GM18951 (cell line): ENCODE results near the gene PRSS56.
"Not testable (repeated sequence)": the region's sequence is repeated elsewhere in the genome, so short reads cannot be mapped to it uniquely, and the experiment has no call there.

Experiments used
- POLR2A ChIP-seq: IDR thresholded peaks from 4 replicates; pipeline ENCODE4 v1.6.1; 2011; ENCODE audit warnings: mild to moderate bottlenecking; ENCODE audit not compliant: insufficient read length, insufficient read depth; ENCODE audit errors: extremely low read depth
- in situ Hi-C: fragments of 300-500 bp; cut with MboI; formaldehyde crosslinking; loops from one replicate; pipeline ENCODE4 v1.12.0; 2022; ENCODE audit warnings: low sequenced_read_pairs, mixed read lengths, inconsistent platforms; ENCODE audit not compliant: unreplicated experiment

The PRSS56 gene

DNA sequence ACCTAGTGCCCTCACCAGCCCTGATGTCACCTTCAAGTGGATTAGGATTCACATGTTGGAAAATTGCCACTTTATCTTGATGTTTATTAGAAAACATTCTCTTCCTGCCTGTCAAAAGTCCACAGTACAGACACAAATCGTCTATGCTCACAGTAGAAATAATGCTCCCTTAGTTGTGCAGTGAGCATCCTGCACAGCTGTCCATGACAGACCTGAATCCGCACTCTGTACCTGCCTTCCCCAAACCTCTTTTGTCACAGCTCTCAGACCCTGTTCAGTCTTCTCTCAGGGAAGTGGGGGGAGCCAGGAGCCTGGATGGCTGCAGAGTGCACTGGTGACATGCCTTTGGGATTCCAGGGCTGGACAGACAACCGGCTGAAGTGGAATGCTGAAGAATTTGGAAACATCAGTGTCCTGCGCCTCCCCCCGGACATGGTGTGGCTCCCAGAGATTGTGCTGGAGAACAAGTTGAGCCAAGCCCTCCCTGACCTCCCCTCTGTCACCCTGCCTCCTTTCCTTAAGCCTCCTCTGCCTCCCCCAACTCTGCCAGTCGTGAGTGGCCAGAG is 7.8 kb downstream of the PRSS56 start:
- TF ChIP-seq POLR2A, result no peak
- in situ Hi-C loops, result no loop called here

DNA sequence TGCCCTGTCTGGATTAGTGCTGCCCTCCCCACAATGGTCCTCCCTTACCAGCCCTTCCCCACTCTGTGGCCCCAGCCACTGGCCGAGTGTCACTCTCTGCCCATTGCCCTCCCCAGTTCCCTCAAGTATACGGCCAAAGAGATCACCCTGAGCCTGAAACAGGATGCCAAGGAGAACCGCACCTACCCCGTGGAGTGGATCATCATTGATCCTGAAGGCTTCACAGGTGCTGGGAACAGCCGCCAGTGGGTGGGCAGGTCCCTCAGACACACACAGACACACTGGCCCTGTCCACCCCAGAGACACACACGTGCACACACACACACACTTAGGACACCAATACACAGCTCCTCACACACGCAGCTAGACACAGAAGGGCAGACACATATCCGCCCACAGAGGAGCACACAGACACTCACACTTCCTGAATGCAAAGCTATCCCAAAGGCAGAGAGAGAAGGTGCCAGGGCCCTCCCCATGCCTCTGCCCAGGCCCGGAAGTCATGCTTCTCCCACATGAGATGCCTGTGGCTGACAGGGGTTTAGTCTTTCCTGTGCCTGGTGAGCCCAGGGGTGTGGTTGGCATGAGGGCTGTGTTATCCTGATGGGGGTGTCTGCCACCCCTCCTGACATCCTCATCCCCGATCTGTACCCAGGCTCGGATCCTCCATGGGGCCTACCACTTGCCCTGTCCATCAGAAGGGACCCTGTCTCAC is 8.7 kb downstream of the PRSS56 start:
- in situ Hi-C loops, result no loop called here
- no peak for TF ChIP-seq POLR2A

DNA sequence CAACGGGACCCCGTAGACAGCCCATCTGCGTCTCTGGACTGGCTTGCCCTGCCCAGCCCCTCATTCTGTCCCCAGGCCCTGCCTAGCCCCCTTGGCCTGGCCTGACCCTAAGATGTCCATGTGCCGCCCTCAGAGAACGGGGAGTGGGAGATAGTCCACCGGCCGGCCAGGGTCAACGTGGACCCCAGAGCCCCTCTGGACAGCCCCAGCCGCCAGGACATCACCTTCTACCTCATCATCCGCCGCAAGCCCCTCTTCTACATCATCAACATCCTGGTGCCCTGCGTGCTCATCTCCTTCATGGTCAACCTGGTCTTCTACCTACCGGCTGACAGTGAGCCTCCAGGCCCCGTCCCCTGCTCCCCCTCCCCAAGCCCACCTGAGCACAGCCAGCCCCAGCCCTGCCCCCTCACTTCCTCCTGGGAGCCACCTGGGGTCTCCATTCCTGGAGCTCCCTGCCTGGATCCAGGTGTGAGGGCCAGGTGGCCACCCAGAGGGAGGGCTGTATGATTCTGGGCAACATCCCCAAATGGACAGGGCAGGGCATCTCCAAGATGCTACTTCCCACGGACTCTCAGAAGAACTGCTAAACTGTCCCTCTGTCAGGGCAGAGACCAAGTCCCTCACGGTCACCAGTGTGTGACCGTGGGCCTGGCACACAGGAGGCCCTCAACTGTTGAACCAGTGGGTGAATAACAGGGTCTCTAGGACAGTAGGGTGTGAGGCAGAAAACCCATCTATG is 9.8 kb downstream of the PRSS56 start:
- in situ Hi-C loops, result no loop called here
- no peak for TF ChIP-seq POLR2A

DNA sequence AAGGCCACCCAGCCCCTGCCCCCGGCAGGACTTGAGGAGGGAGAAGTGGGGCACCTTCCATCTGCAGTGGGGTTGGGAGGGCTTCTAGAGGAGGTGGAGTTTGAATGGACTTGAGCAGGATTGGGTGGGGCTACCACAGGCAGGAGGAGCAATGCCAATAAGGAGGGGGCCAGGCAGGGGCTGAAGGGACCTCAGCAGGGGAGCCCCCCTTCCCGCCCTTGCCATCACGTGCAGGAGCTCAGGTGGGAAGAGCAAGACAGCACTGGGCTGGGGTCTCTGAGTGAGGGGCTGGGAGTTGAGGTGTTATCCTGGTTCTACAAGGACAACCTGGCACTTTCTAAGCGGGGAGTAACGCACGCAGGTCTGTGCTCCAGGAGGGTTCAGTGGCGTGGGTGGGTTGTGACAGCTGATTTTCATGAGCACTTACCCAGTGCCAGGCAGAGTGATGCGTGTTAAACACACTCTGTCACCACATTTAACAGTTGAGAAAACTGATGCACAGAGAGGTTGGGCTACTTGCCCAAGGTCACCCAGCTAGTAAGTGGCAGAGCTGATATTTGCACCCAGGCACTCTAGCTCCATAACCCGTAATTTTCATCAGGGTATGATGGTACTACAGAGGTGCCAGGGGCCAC is 10.6 kb downstream of the PRSS56 start:
- no peak for TF ChIP-seq POLR2A
- in situ Hi-C loops, result no loop called here

DNA sequence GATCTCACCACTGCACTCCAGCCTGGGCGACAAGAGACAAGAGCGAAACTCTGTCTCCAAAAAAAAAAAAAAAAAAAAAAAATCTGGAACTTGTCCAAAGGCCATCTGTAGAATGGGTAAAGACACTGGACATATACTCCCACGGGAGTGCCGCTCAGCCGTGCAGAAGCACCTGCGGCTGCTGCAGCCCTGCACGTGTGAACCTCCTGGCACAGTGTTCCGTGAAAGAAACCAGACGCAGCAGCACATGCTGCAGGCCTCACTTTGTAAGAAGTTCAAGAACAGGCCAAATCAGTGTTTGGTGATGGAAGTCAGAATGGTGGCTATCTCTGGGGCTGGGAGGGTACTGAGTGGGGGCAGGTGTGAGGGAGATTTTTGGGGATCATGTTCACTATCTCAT is 12.2 kb downstream of the PRSS56 start:
- no peak for TF ChIP-seq POLR2A
- in situ Hi-C loops, result no loop called here

DNA sequence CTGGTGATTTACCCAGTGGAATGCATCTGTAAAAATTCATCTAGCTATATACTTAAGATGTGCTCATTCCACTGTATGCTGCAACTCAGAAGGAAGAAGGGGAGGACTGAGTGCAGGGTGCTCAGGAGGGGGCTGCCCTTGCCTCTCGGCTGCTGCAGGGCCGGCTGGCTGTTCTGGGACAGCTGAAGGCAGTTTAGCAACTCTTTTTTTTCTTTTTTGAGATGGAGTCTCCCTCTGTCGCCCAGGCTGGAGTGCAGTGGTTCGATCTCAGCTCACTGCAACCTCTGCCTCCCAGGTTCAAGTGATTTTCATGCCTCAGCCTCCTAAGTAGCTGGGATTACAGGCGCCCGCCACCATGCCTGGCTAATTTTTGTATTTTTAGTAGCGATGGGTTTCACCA is 12.6 kb downstream of the PRSS56 start:
- in situ Hi-C loops, result not testable (repeated sequence)

DNA sequence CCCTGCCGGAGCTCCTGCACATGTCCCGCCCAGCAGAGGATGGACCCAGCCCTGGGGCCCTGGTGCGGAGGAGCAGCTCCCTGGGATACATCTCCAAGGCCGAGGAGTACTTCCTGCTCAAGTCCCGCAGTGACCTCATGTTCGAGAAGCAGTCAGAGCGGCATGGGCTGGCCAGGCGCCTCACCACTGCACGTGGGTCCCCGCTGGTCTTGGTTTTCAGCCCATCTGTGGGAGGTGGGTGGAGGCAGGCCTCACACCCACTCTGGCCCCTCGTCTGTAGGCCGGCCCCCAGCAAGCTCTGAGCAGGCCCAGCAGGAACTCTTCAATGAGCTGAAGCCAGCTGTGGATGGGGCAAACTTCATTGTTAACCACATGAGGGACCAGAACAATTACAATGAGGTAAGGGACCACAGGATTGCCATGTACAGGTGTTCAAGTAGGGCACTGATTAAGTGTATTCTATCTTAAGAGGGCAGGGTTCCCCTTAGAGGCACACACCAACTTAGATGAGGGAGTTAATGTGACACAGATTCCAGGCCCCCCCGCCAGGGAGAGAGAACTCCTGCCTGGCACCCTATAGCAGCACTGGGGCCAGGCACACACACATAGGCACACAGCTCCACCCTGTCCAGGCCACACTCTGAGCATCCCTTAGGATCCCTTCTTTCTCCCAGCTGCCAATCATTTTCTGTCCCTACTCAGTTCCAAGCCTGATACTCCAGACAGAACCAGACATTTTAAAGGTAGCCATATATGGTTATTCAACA is 13.9 kb downstream of the PRSS56 start:
- in situ Hi-C loops, result no loop called here
- TF ChIP-seq POLR2A, result no peak

DNA sequence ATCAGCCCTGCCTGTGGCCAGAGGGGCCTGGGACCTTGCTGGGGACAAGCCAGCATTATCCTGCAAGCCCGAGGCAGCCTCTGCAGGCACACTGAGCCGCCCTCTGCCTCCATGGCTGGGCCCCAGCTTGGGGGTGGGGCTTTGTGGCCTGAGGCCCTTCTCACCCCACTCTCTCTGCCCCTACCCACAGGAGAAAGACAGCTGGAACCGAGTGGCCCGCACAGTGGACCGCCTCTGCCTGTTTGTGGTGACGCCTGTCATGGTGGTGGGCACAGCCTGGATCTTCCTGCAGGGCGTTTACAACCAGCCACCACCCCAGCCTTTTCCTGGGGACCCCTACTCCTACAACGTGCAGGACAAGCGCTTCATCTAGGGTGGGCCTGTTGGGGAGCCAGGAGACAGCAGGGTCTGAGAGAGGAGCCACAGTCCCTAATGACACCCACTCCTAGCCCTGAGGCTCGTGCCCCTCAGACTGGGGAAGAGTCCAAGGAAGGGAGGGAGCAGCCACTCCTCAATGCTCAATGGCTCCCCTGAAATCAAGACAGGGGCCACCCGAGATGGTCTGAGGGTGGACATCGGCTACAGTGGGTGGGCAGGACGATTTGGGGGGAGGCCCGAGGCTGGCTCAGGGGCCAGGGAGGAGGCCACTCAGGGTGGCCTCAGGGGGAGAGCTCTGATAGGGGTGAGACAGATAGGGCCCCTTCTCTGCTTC is 14.9 kb downstream of the PRSS56 start:
- in situ Hi-C loops, result no loop called here

DNA sequence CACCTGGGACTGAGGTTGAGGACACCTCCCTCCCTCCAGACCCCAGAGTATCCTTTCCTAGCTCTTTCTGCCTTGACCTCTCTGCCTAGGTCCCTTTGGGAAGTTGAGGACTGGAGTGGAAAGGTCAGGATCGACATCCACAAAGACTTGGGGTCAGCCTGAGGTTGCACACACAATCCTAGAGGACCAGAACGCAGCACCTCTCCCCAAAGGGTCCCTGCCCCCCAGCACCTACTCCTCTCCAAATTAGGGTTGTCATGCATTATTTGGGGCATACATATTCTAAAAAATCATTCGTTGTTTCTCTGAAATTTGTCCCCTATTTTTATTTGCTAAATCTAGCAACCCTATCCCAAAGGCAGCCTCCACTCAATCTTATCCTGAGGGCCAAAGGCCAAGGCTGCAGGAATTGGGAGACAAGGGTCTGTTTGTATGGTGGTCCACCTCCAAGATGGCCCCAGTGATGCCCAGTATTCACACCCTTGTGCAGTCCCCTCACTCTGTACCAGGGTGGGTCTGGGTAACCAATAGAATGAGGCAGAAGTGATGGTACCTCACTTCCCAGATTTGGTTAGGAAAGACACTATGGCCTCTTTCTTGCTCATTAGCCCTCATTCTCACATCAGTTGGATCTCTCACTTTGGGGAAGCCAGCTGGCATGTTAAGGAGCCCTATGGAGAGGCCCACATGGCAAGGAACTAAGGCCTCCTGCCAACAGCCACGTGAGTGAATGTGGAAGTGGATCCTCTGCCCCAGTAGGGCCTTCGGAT is 15.8 kb downstream of the PRSS56 start:
- in situ Hi-C loops, result no loop called here
- TF ChIP-seq POLR2A, result no peak

More for the DNA sequence above, 14.9 kb downstream of the PRSS56 start:
- TF ChIP-seq POLR2A, result no peak

DNA sequence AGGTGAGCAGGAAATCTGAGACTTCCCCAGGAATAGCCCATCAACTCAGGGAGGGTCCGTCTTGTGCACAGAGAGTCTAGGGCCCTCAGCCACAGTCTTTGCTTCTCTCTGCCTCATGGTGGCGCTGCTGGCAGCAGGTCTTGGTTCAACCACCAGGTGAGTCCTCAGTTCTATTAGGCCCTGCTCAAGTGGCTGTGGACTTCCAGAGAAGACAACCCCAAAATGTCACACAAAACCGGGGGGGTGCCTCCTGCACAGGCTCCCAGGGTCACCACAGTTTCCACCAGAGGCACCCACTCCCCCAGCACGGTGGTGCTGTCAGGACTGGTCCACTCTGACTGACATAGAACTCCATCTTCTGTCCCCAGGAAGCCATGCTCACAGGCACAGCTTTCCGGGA is 16.9 kb downstream of the PRSS56 start:
- TF ChIP-seq POLR2A, result no peak
- in situ Hi-C loops, result no loop called here

DNA sequence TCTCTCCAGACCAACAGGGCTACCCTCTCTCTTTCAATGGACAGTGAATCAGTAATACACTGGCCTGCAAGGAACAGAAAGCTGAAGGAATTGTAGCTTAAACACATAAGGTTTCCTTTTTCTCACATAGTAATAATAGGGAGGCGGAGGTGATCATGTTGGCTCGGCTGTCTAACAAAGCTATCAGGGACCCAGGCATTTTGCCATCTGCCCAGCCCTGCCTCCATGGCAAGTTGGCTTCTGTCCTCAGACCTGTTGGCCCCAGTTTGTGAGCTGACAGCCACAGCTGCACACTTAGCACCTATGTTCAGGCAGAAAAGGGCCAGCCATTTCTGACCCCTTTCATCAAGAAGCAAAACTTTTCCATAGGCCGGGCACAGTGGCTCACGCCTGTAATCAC is 17.3 kb downstream of the PRSS56 start:
- no peak for TF ChIP-seq POLR2A
- in situ Hi-C loops, result no loop called here

DNA sequence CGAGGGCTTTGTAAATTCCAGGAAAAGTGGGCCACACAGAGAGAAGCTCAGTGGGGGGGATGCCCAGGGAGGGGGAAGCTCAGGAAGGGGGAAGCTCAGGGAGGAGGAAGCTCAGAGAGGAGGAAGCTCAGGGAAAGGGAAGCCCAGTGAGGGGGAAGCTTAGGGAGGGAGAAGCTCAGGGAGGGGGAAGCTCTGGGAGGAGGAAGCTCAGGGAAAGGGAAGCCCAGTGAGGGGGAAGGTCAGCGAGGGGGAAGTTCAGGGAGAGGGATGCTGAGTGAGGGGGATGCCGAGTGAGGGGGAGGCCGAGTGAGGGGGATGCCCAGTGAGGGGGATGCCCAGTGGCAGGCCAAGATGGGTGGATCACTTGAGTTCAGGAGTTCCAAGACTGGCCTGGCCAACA is 18.5 kb downstream of the PRSS56 start:
- no peak for TF ChIP-seq POLR2A
- in situ Hi-C loops, result no loop called here
